ENCODE measurements around the gene UNC119. TPM values are rescaled to one million over a fixed set of nuclear protein-coding genes. Genes with fewer than 3 reads are reported as not detected.

The UNC119 gene
- total and polyA plus RNA-seq, 2 of the 13 experiments (the other 11 are each of a cell fraction or from before 2014, with no cell fraction given): 10.4 to 63.1 TPM

GRCh38 chr17:28541439-28541838 is 11.0 kb downstream of the UNC119 start (continued):
- TF ChIP-seq MEIS2 (CRISPR knock-in tag; IDR thresholded peaks at IDR 0.05) (no peak), SYNCRIP (IDR thresholded peaks at IDR 0.05; ENCODE audit: insufficient read depth, low read depth, low read length) (no peak), CEBPZ (IDR thresholded peaks at IDR 0.05; ENCODE audit: low read length) (no peak)

GRCh38 chr17:28540231-28540630 is 12.2 kb downstream of the UNC119 start:
- CTCF ChIA-PET (ENCODE audit: low intra/inter-chr PET ratio, low total read pairs): interaction anchor here (0.8 to 2.3 kb wide), 3 partner anchors 44 to 47 kb away, joined by 3 to 45 read pairs (median 3); no protein-coding TSS in a partner anchor
- Histone ChIP-seq H3K4me3 (replicated peaks in 1 of 3; ENCODE audit: insufficient read depth in 1 of 3, low read depth in 2 of 3, low read length in 3 of 3) (no peak overlapping the region), H3K27ac (ENCODE audit: extremely low read length, insufficient read depth, low read length) (no peak overlapping the region), H3K4me2 (ENCODE audit: low read depth, low read length) (no peak overlapping the region), H3K4me1 (ENCODE audit: insufficient read depth, low read length) (peaks cover 6% of the 10 kb centered on the region), H3K9me3 (ENCODE audit: low read length) (no peaks in the 10 kb centered on the region), H3K36me3 (replicated peaks in 1 of 2; ENCODE audit: control insufficient read depth in 1 of 2, insufficient read depth in 2 of 2, low read length in 2 of 2) (no peaks in the 10 kb centered on the region), H3K79me2 (ENCODE audit: insufficient read depth, low read length) (no peaks in the 10 kb centered on the region), H4K20me1 (ENCODE audit: insufficient read depth, low read length) (no peaks in the 10 kb centered on the region), H2AFZ (ENCODE audit: low read length) (no peak overlapping the region), H3K9ac (ENCODE audit: insufficient read depth, low read depth, low read length) (no peak overlapping the region), H3K27me3 (ENCODE audit: control insufficient read depth in 1 of 2, insufficient read depth in 2 of 2, low read length in 2 of 2) (peaks cover 4 to 15% of the 10 kb centered on the region in 2 experiments; a peak in 4 of 5 replicates)
- no peak for DNase-seq (ENCODE audit: low spot score)
- ATAC-seq: no peak
- no peak for TF ChIP-seq TERF1 (CRISPR knock-in tag; IDR thresholded peaks at IDR 0.05)
- no peak for TF ChIP-seq MIER2 (CRISPR knock-in tag; IDR thresholded peaks at IDR 0.05)
- no peak for TF ChIP-seq KDM5B (CRISPR knock-in tag; IDR thresholded peaks at IDR 0.05; ENCODE audit: borderline replicate concordance)
- no peak for TF ChIP-seq RXRA (CRISPR knock-in tag; IDR thresholded peaks at IDR 0.05)
- no peak for TF ChIP-seq RAD51 (IDR thresholded peaks at IDR 0.05; ENCODE audit: borderline replicate concordance)
- TF ChIP-seq PLRG1 (conservative IDR thresholded peaks at IDR 0.05): no peak
- no peak for TF ChIP-seq KDM6A (CRISPR knock-in tag; IDR thresholded peaks at IDR 0.05; ENCODE audit: low read depth)
- TF ChIP-seq ZNF672 (CRISPR knock-in tag; IDR thresholded peaks at IDR 0.05): no peak
- TF ChIP-seq GPN1 (CRISPR knock-in tag; IDR thresholded peaks at IDR 0.05; ENCODE audit: borderline replicate concordance): no peak
- TF ChIP-seq TCF12 (IDR thresholded peaks at IDR 0.05): no peak
- no peak for TF ChIP-seq TCF12 (CRISPR knock-in tag; IDR thresholded peaks at IDR 0.05)
- no peak for TF ChIP-seq ZNF784 (CRISPR knock-in tag; IDR thresholded peaks at IDR 0.05; ENCODE audit: borderline replicate concordance)
- no peak for TF ChIP-seq ATRX (CRISPR knock-in tag; IDR thresholded peaks at IDR 0.05; ENCODE audit: borderline replicate concordance)
- TF ChIP-seq, protein P1, sequence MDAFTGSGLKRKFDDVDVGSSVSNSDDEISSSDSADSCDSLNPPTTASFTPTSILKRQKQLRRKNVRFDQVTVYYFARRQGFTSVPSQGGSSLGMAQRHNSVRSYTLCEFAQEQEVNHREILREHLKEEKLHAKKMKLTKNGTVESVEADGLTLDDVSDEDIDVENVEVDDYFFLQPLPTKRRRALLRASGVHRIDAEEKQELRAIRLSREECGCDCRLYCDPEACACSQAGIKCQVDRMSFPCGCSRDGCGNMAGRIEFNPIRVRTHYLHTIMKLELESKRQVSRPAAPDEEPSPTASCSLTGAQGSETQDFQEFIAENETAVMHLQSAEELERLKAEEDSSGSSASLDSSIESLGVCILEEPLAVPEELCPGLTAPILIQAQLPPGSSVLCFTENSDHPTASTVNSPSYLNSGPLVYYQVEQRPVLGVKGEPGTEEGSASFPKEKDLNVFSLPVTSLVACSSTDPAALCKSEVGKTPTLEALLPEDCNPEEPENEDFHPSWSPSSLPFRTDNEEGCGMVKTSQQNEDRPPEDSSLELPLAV (CRISPR knock-in tag; conservative IDR thresholded peaks at IDR 0.05; ENCODE audit: low read depth): no peak
- TF ChIP-seq PHF8 (CRISPR knock-in tag; IDR thresholded peaks at IDR 0.05): no peak
- no peak for TF ChIP-seq MIER3 (CRISPR knock-in tag; IDR thresholded peaks at IDR 0.05; ENCODE audit: borderline replicate concordance)
- WGBS (ENCODE audit: low lambda C conversion rate): no CpG with 5 or more reads among the region's 4 CpGs
- in situ Hi-C loops (cut with HindIII; ENCODE audit: extremely low pct_ligation_motif_present, low pct_unique_long_range_greater_than_20kb) (no loop called here), intact Hi-C loops (cut with micrococcal nuclease; ENCODE audit: unreplicated experiment) (loop anchor here (1.0 kb wide), 1 partner anchor 46 kb away; no protein-coding TSS in a partner anchor)
- no peak for FAIRE-seq
- POLR2A ChIA-PET: no interaction called here
- BruUV-seq (replicated peaks): no TSS peak
